ENCODE results near the gene CALR3.

- TF ChIP-seq, protein P1, sequence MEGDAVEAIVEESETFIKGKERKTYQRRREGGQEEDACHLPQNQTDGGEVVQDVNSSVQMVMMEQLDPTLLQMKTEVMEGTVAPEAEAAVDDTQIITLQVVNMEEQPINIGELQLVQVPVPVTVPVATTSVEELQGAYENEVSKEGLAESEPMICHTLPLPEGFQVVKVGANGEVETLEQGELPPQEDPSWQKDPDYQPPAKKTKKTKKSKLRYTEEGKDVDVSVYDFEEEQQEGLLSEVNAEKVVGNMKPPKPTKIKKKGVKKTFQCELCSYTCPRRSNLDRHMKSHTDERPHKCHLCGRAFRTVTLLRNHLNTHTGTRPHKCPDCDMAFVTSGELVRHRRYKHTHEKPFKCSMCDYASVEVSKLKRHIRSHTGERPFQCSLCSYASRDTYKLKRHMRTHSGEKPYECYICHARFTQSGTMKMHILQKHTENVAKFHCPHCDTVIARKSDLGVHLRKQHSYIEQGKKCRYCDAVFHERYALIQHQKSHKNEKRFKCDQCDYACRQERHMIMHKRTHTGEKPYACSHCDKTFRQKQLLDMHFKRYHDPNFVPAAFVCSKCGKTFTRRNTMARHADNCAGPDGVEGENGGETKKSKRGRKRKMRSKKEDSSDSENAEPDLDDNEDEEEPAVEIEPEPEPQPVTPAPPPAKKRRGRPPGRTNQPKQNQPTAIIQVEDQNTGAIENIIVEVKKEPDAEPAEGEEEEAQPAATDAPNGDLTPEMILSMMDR (IDR thresholded peaks at IDR 0.05; ENCODE audit: poor library complexity, severe bottlenecking), result no peak
- no peak for TF ChIP-seq POLR2AphosphoS5 (IDR thresholded peaks at IDR 0.05)
- TF ChIP-seq, protein P2, sequence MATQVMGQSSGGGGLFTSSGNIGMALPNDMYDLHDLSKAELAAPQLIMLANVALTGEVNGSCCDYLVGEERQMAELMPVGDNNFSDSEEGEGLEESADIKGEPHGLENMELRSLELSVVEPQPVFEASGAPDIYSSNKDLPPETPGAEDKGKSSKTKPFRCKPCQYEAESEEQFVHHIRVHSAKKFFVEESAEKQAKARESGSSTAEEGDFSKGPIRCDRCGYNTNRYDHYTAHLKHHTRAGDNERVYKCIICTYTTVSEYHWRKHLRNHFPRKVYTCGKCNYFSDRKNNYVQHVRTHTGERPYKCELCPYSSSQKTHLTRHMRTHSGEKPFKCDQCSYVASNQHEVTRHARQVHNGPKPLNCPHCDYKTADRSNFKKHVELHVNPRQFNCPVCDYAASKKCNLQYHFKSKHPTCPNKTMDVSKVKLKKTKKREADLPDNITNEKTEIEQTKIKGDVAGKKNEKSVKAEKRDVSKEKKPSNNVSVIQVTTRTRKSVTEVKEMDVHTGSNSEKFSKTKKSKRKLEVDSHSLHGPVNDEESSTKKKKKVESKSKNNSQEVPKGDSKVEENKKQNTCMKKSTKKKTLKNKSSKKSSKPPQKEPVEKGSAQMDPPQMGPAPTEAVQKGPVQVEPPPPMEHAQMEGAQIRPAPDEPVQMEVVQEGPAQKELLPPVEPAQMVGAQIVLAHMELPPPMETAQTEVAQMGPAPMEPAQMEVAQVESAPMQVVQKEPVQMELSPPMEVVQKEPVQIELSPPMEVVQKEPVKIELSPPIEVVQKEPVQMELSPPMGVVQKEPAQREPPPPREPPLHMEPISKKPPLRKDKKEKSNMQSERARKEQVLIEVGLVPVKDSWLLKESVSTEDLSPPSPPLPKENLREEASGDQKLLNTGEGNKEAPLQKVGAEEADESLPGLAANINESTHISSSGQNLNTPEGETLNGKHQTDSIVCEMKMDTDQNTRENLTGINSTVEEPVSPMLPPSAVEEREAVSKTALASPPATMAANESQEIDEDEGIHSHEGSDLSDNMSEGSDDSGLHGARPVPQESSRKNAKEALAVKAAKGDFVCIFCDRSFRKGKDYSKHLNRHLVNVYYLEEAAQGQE (IDR thresholded peaks at IDR 0.05; ENCODE audit: borderline replicate concordance), result no peak
- TF ChIP-seq SMC3 (conservative IDR thresholded peaks at IDR 0.05; ENCODE audit: poor library complexity), result no peak
- TF ChIP-seq EZH2 (IDR thresholded peaks at IDR 0.05; ENCODE audit: borderline replicate concordance, insufficient read depth, low read length, poor library complexity, severe bottlenecking), result no peak
- TF ChIP-seq EP300 (conservative IDR thresholded peaks at IDR 0.05; ENCODE audit: poor library complexity, severe bottlenecking), result no peak
- TF ChIP-seq MXI1 (conservative IDR thresholded peaks at IDR 0.05; ENCODE audit: poor library complexity, severe bottlenecking), result no peak
- TF ChIP-seq TAF1 (IDR thresholded peaks at IDR 0.05; ENCODE audit: low read depth), result no peak
- TF ChIP-seq RAD21 (conservative IDR thresholded peaks at IDR 0.05), result no peak
Measured at GRCh38 chr19:16531380-16531669, 35.4 kb upstream of the CALR3 start.

All from neural cell (in vitro differentiated cells).